Naive thymus-derived CD4-positive, alpha-beta T cell (primary cell): ENCODE data around the gene ADPRHL1. TPM values are rescaled to one million over a fixed set of nuclear protein-coding genes. Genes with fewer than 3 reads are reported as not detected.
A peak's percentile ranks its signal among the peaks of the same experiment; 100 is the strongest.
"Not testable (repeated sequence)": the region's sequence is repeated elsewhere in the genome, so short reads cannot be mapped to it uniquely, and the experiment has no call there.

Experiments
- ATAC-seq: fragments of 150-1000 bp; cut with Tn5 transposase; 2 replicates; pipeline ENCODE4 v1.10.0; 2021; ENCODE audit warnings: mild to moderate bottlenecking, moderate library complexity
- CTCF ChIA-PET: fragments of 350-600 bp; sonication (Branson Sonifier 250); formaldehyde crosslinking; loops from one replicate; lab custom pipeline; 2021; ENCODE audit warnings: antibody characterized with exemption; lab: Charles Lee
- POLR2A ChIA-PET: fragments of 350-600 bp; sonication (Branson Sonifier 250); formaldehyde crosslinking; loops from one replicate; lab custom pipeline; 2021; ENCODE audit warnings: antibody characterized with exemption, inconsistent platforms; lab: Charles Lee
- DNase-seq, 9 donors: peaks; one replicate each; pipeline versions ENCODE4 v3.0.0 to v3.0.0-alpha.2; 2020 to 2022; ENCODE audit warnings: mixed read lengths in 1 of 9
- H3K27ac ChIP-seq: one replicate; pipeline ENCODE4 v1.7.0; 2013; ENCODE audit warnings: mild to moderate bottlenecking, low read depth, low read length, moderate library complexity
- H3K27me3 ChIP-seq, 2 donors: one replicate each; pipeline ENCODE4 v1.7.0; 2013; ENCODE audit warnings: low read length in 2 of 2, mild to moderate bottlenecking in 2 of 2, moderate library complexity in 2 of 2; ENCODE audit not compliant: control insufficient read depth in 2 of 2, insufficient read depth in 2 of 2
- H3K36me3 ChIP-seq, 3 experiments: 1 replicate in 2 of 3; 2 replicates in 1 of 3; pipeline ENCODE4 v1.7.0; 2013; ENCODE audit warnings: low read length in 3 of 3, mild to moderate bottlenecking in 3 of 3, moderate library complexity in 1 of 3; ENCODE audit not compliant: insufficient read depth in 3 of 3, control insufficient read depth in 2 of 3
- H3K4me1 ChIP-seq, 2 donors: one replicate each; pipeline ENCODE4 v1.7.0; 2013; ENCODE audit warnings: low read length in 2 of 2, mild to moderate bottlenecking in 2 of 2, moderate library complexity in 1 of 2; ENCODE audit not compliant: control insufficient read depth in 2 of 2, insufficient read depth in 2 of 2
- H3K4me3 ChIP-seq: 2 replicates; pipeline ENCODE4 v1.7.0; 2013; ENCODE audit warnings: mild to moderate bottlenecking, low read length
- H3K9me3 ChIP-seq, 3 experiments: 1 replicate in 2 of 3; 2 replicates in 1 of 3; pipeline ENCODE4 v1.7.0; 2013; ENCODE audit warnings: low read length in 3 of 3; ENCODE audit not compliant: control insufficient read depth in 2 of 3
- H3K27ac Mint-ChIP-seq, 9 donors: one replicate each; pipeline ENCODE4 v1.8.0; 2020 to 2022; ENCODE audit warnings: mixed read lengths in 9 of 9, mild to moderate bottlenecking in 8 of 9, moderate library complexity in 5 of 9, inconsistent platforms in 2 of 9
- H3K27me3 Mint-ChIP-seq, 5 donors: one replicate each; pipeline ENCODE4 v1.8.0; 2021 to 2022; ENCODE audit warnings: mixed read lengths in 5 of 5, mild to moderate bottlenecking in 1 of 5
- H3K36me3 Mint-ChIP-seq, 5 donors: one replicate each; pipeline ENCODE4 v1.8.0; 2020 to 2022; ENCODE audit warnings: mixed read lengths in 5 of 5, mild to moderate bottlenecking in 3 of 5, inconsistent platforms in 1 of 5
- H3K4me1 Mint-ChIP-seq, 7 donors: one replicate each; pipeline ENCODE4 v1.8.0; 2020 to 2022; ENCODE audit warnings: mixed read lengths in 7 of 7, mild to moderate bottlenecking in 3 of 7, inconsistent platforms in 1 of 7
- H3K4me3 Mint-ChIP-seq, 10 donors: one replicate each; pipeline ENCODE4 v1.8.0; 2020 to 2022; ENCODE audit warnings: mild to moderate bottlenecking in 10 of 10, mixed read lengths in 10 of 10, moderate library complexity in 6 of 10, inconsistent platforms in 2 of 10
- H3K9me3 Mint-ChIP-seq, 11 donors: one replicate each; pipeline ENCODE4 v1.8.0; 2020 to 2022; ENCODE audit warnings: mixed read lengths in 11 of 11, mild to moderate bottlenecking in 4 of 11, inconsistent platforms in 1 of 11, moderate library complexity in 1 of 11
- intact Hi-C, 2 donors: fragments of 100-400 bp; cut with micrococcal nuclease; formaldehyde crosslinking; loops; one replicate each; pipeline ENCODE4 v1.15.1; 2023
- polyA plus RNA-seq, 2 donors: library from polyadenylated mRNA; unstranded; fragments of 300-500 nt; fragmentation: Illumina TruSeq; gene quantifications; one replicate each; pipeline ENCODE4 v1.2.3, GENCODE V29; 2021
- total RNA-seq, 6 experiments: library from RNA in 5 of 6; stranded (reverse) in 5 of 6; gene quantifications; 1 replicate in 5 of 6; 2 replicates in 1 of 6; pipeline ENCODE4 v1.2.3 and lab custom pipeline; 2021 to 2026

Gene ADPRHL1
- total and polyA plus RNA-seq, 7 experiments from 2014 or later, result 0.12 to 2.0 (median 1.1) TPM; not detected in 1

DNA sequence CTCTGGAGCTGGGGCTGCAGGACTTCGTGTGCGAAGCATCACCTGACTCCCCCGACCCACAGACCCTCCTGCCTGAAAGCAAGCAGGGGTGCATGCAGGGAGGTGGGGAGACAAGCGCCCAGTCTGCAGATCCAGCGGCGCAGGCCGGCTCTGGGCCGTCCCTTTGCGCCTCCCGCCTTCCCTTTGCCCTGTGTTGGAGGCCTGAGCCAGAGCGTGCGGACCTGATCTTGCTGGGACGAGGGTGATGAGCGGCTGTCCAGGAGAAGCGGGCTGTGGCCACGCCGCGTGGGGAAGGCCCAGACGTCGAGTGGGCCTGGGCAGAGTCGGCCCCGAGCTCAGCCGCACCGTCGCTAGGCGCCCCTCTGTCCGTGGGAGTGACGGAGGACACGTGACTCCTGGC lies 84.1 kb downstream of the ADPRHL1 start:
- intact Hi-C loops, result no loop called here
- Mint-ChIP-seq H3K27me3 (peaks cover 0 to 9% (median 6%) of the 10 kb centered on the region in 5 donors), H3K36me3 (no peaks in the 10 kb centered on the region), H3K4me3 (no peak overlapping the region), H3K4me1 (peaks cover 0 to 8% (median 4%) of the 10 kb centered on the region in 7 donors), H3K9me3 (peaks cover 0 to 4% (median 0%) of the 10 kb centered on the region in 11 donors), H3K27ac (no peak overlapping the region)
- no peak for DNase-seq
- peak; percentile 18 for ATAC-seq
- Histone ChIP-seq H3K4me3 (no peak overlapping the region), H3K27me3 (no peaks in the 10 kb centered on the region), H3K36me3 (no peaks in the 10 kb centered on the region), H3K27ac (no peak overlapping the region), H3K9me3 (no peaks in the 10 kb centered on the region), H3K4me1 (no peaks in the 10 kb centered on the region)
- CTCF ChIA-PET, result no interaction called here
- POLR2A ChIA-PET, result no interaction called here

DNA sequence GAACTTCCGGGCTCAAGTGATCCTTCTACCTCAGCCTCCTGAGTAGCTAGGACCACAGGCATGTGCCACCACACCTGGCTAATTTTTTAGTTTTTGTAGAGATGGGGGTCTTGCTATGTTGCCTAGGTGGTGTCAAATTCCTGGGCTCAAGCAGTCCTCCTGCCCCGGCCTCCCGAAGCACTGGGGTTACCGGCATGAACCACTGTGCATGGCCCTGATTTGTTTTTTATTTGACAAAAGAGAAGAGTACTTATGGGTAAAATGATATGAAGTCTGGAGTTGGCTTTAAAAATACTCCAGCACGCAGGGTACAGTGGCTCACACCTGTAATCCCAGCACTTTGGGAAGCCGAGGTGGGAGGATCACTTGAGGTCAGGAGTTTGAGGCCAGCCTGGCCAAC lies 84.9 kb downstream of the ADPRHL1 start:
- DNase-seq, H3K36me3 Mint-ChIP-seq, H3K27me3 ChIP-seq, H3K9me3 ChIP-seq, H3K27ac Mint-ChIP-seq, CTCF ChIA-PET, POLR2A ChIA-PET, H3K9me3 Mint-ChIP-seq, H3K4me3 ChIP-seq, ATAC-seq, H3K36me3 ChIP-seq, H3K27ac ChIP-seq, H3K4me1 Mint-ChIP-seq, H3K27me3 Mint-ChIP-seq, intact Hi-C loops, H3K4me1 ChIP-seq: not testable (repeated sequence)
- peak overlapping the region in 1 of 10 donors; percentile 37 for H3K4me3 Mint-ChIP-seq

DNA sequence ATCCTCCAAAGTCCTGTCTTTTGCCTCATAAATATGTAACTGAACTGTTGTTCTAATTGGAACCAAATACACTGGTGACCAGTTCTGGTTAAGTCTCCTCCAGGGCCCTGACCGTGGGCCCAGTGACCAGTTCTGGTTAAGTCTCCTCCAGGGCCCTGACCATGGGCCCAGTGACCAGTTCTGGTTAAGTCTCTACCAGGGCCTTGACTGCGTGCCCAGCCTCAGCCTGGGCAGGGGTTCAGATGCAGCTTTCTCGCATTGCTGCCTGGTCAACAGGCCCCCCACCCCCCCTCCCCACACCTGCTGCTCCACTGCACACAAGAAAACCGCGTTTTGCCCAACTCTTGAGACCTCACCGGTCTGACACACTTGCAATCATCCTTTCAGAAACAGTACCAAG lies 85.5 kb downstream of the ADPRHL1 start:
- POLR2A ChIA-PET, result no interaction called here
- Mint-ChIP-seq H3K4me1 (peaks cover 0 to 9% (median 4%) of the 10 kb centered on the region in 7 donors), H3K9me3 (peaks cover 0 to 4% (median 0%) of the 10 kb centered on the region in 11 donors), H3K36me3 (no peaks in the 10 kb centered on the region), H3K4me3 (no peak overlapping the region), H3K27me3 (peaks cover 1 to 11% (median 9%) of the 10 kb centered on the region in 5 donors), H3K27ac (no peak overlapping the region)
- CTCF ChIA-PET, result no interaction called here
- no peaks in the 10 kb centered on the region for H3K36me3 ChIP-seq
- H3K4me1 ChIP-seq, result no peaks in the 10 kb centered on the region
- DNase-seq (no peak), ATAC-seq (no peak)
- intact Hi-C loops, result no loop called here
- H3K27me3 ChIP-seq, result no peaks in the 10 kb centered on the region
- no peak overlapping the region for H3K4me3 ChIP-seq
- no peaks in the 10 kb centered on the region for H3K9me3 ChIP-seq
- no peak overlapping the region for H3K27ac ChIP-seq

DNA sequence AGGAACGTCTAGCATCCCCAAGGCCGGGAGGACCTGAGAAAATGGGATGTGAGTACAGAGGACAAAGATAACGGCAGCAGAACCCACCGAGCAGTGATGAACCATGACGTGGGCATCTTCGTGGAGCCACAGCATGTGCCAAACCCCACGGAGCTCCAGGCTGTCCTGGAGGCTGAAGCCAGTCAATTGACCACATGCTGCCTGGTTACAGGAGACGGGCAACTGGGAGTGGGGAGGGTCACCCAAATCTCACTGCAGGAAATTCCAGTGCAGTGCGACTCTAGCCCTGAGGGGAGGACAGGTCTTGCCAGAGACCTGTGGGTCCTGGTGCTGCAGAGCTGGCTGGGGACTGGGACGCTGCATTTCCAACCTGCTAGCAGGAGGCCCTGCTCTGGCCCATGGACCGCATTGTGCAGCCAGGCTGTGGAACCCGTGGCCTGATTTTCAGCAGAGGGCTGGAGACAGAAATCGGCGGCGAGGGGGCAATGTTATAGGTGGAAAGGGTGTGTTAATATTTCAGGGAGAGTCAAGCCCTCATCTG lies 86.2 kb downstream of the ADPRHL1 start:
- no peak for DNase-seq
- H3K4me3 Mint-ChIP-seq, result peak overlapping the region in 1 of 10 donors; percentile 56
- peaks cover 0 to 12% (median 7%) of the 10 kb centered on the region in 7 donors for H3K4me1 Mint-ChIP-seq

DNA sequence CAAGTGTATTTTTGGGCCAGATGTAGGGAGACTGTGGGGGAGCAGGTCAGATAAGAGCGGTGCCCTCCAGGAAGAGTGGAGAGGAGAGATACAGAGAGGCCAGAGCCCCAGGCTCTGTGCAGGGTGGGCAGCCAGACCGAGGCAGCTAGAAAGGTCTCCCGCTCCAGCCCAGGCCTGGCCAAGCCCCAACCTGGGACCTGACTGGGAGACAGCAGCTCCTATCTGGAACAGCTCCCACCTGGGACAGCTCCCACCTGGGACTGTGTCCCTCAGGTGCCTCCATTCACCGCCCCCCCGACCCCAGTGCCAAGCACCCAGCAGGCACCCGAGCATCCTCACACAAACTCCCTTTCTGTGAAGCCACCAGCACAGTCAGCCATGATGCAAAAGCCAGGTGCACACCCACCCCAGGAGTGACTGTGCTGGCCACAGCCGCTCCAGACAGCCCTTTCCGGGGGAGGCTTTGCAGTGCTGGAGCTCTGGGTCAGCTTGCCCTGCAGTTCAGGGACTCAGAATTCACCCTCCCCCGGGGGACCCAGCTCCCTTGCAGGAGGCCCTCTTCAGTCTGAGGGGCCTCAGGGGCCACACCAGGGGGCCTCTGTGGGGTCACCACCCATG lies 87.2 kb downstream of the ADPRHL1 start:
- Mint-ChIP-seq H3K36me3 (no peaks in the 10 kb centered on the region), H3K4me1 (peaks cover 0 to 17% (median 7%) of the 10 kb centered on the region in 7 donors), H3K4me3 (peak overlapping the region in 4 of 10 donors; percentile 53 to 79 (median 66)), H3K27me3 (peaks cover 4 to 27% (median 13%) of the 10 kb centered on the region in 5 donors), H3K9me3 (peaks cover 0 to 4% (median 0%) of the 10 kb centered on the region in 11 donors), H3K27ac (peak overlapping the region in 1 of 9 donors; percentile 87)
- Histone ChIP-seq H3K27me3 (no peaks in the 10 kb centered on the region), H3K36me3 (no peaks in the 10 kb centered on the region), H3K4me3 (no peak overlapping the region), H3K9me3 (no peaks in the 10 kb centered on the region), H3K4me1 (no peaks in the 10 kb centered on the region), H3K27ac (no peak overlapping the region)
- POLR2A ChIA-PET, result no interaction called here
- CTCF ChIA-PET, result no interaction called here
- ATAC-seq, result no peak
- intact Hi-C loops, result no loop called here
- no peak for DNase-seq

More for the DNA sequence above, 86.2 kb downstream of the ADPRHL1 start:
- no peak for ATAC-seq
- no peaks in the 10 kb centered on the region for H3K4me1 ChIP-seq
- Mint-ChIP-seq H3K9me3 (peaks cover 0 to 4% (median 0%) of the 10 kb centered on the region in 11 donors), H3K27ac (no peak overlapping the region), H3K27me3 (peaks cover 4 to 18% (median 13%) of the 10 kb centered on the region in 5 donors), H3K36me3 (no peaks in the 10 kb centered on the region)
- H3K27me3 ChIP-seq, result no peaks in the 10 kb centered on the region
- intact Hi-C loops, result no loop called here
- H3K9me3 ChIP-seq, result no peaks in the 10 kb centered on the region
- CTCF ChIA-PET, result no interaction called here
- no peak overlapping the region for H3K4me3 ChIP-seq
- no peak overlapping the region for H3K27ac ChIP-seq
- H3K36me3 ChIP-seq, result no peaks in the 10 kb centered on the region
- POLR2A ChIA-PET, result no interaction called here

DNA sequence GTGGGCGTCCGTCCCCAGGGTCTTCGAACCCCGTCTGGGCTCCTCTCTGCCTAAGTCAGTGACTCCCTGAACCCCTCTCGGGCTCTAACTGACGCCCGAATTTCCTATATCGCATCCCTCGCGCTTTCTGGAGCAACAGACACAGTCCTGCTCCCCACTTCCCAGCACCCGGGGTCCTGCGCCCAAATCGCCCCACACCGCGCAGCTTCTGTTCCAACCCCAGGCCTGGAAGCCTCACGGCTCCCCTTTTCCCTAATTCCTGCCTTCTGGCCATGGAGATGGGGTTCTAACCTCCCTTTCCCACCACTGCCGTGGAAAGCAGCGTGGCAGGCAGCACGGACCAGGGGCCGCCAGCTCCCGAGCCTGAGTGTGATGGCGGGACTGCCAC lies 87.7 kb downstream of the ADPRHL1 start:
- Histone ChIP-seq H3K9me3 (no peaks in the 10 kb centered on the region), H3K4me1 (no peaks in the 10 kb centered on the region), H3K27ac (no peak overlapping the region), H3K4me3 (no peak overlapping the region), H3K36me3 (no peaks in the 10 kb centered on the region), H3K27me3 (no peaks in the 10 kb centered on the region)
- H3K4me3 Mint-ChIP-seq, result peak overlapping the region in 9 of 10 donors; percentile 43 to 79 (median 71)
- CTCF ChIA-PET, result no interaction called here
- H3K27me3 Mint-ChIP-seq, result peaks cover 4 to 32% (median 13%) of the 10 kb centered on the region in 5 donors
- H3K36me3 Mint-ChIP-seq, result no peaks in the 10 kb centered on the region
- DNase-seq (no peak), ATAC-seq (no peak)
- H3K27ac Mint-ChIP-seq, result peak overlapping the region in 4 of 9 donors; percentile 43 to 87 (median 66)
- H3K9me3 Mint-ChIP-seq, result peaks cover 0 to 4% (median 0%) of the 10 kb centered on the region in 11 donors
- H3K4me1 Mint-ChIP-seq, result peaks cover 0 to 17% (median 7%) of the 10 kb centered on the region in 7 donors
- intact Hi-C loops, result no loop called here
- POLR2A ChIA-PET, result no interaction called here
